GM19239 (cell line): ENCODE data around the gene RPS2.

Source experiments
- DNase-seq: peaks from one replicate; pipeline ENCODE4 v3.0.0; 2011; ENCODE audit warnings: low spot score; ENCODE audit not compliant: insufficient read length
- FAIRE-seq: peaks from 2 replicates; lab custom pipeline; 2011; peaks lifted over from hg19 to GRCh38; lab: Jason Lieb, UNC

RPS2 gene

GRCh38 chr16:1983544-1984346 is 19.1 kb upstream of the RPS2 start, which contains the start of gene GFER:
Gene GFER, plus strand, starts transcription at chr16:1984193. Its CDS starts 26 bp downstream, at chr16:1984219.
- DNase-seq (peak; percentile 97), FAIRE-seq (peak; percentile 90)

DNA sequence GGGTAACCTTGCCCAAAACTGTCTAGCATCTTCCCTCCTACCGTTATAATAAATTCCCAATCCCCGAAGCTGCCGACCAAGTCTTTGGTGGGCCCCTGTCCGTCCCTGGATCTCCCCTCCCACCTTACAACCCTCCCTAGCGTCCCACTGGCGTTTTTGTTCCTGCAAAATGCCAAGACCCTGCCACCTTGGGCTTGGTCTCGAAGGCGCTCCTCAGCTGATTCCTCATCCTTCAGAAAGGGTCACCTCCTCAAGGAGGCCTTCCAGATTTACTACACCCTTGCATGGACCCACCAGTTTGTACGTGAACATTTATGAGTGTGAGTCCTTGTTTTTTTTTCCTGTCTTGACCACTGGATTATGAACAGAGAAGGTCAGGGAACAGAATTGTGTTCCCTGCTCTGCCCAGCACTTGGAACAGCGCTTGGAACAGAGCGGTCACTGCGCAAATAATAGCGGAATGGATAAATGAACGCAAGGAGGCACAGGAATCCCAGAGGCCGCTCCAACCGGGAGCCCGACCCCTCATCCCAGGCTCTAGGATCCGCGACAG is 18.4 kb upstream of the RPS2 start:
- no peak for FAIRE-seq
- no peak for DNase-seq

- no peak for DNase-seq
- no peak for FAIRE-seq
Measured at GRCh38 chr16:1982013-1982433, 17.4 kb upstream of the RPS2 start.

DNA sequence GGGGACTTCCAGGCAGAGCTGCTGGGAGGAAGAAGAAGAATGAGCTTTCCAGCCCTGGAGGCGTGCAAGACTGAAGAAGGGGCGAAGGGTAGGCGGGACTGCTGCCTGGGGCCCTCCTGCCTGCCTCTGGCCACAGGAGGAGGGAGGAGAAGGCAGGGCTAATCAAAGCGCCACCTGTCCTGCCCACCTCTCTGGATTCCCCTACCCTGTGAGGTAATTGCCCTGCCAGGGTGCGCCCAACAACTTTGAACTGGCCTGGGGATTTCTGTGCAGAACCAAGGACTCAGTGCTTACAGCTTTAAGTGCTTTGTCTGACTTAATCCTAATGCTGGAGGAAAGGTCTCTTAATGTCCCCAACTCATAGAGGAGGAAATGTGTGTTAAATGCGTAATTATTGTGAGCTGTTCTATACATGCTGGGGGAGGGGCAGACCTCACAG is 16.8 kb upstream of the RPS2 start, which contains the start of gene NOXO1:
Gene NOXO1, minus strand, starts transcription at position 72 of the 439 bp plus-strand sequence. CDS start 290 bp downstream, outside the sequence.
- no peak for FAIRE-seq
- no peak for DNase-seq

DNA sequence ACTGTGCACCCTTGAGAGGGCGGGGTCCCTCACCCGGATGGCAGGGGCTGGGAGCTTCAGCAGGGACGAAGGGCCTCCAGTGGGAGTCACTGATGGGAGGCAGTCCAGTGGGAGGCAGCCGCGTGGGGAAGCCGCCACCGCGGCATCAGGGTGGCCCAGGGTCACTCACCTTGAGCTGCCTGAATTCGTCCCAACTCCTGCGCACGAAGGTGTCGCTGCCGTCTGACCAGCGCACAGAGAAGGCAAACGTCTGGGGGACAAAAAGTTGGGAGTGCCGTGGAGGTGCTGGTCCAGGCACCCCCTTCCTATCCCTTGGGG is 16.1 kb upstream of the RPS2 start:
- FAIRE-seq (no peak), DNase-seq (no peak)

GRCh38 chr16:1980030-1980769 is 15.6 kb upstream of the RPS2 start:
- DNase-seq = no peak
- FAIRE-seq = no peak

- FAIRE-seq (no peak), DNase-seq (no peak)
Measured at GRCh38 chr16:1979271-1980029, 14.8 kb upstream of the RPS2 start.

- FAIRE-seq (no peak), DNase-seq (no peak)
Measured at GRCh38 chr16:1978476-1979120, 14.0 kb upstream of the RPS2 start.

DNA sequence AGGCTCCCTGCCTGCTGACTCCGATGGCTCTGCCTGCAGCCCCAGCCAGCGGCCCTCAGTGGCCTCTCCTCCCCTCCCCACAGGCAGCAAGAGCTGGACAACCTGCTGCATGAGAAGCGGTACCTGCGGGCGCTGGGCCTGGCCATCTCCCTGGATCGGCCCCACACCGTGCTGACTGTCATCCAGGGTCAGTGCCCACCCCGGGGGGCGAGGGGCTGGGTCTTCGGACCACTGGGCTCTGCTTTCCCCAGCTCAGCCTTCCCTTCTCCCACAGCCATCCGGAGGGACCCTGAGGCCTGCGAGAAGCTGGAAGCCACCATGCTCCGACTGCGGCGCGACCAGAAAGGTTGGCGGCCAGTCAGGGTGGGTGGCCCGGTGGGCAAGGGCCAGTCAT is 13.2 kb upstream of the RPS2 start:
- DNase-seq = no peak
- no peak for FAIRE-seq

DNA sequence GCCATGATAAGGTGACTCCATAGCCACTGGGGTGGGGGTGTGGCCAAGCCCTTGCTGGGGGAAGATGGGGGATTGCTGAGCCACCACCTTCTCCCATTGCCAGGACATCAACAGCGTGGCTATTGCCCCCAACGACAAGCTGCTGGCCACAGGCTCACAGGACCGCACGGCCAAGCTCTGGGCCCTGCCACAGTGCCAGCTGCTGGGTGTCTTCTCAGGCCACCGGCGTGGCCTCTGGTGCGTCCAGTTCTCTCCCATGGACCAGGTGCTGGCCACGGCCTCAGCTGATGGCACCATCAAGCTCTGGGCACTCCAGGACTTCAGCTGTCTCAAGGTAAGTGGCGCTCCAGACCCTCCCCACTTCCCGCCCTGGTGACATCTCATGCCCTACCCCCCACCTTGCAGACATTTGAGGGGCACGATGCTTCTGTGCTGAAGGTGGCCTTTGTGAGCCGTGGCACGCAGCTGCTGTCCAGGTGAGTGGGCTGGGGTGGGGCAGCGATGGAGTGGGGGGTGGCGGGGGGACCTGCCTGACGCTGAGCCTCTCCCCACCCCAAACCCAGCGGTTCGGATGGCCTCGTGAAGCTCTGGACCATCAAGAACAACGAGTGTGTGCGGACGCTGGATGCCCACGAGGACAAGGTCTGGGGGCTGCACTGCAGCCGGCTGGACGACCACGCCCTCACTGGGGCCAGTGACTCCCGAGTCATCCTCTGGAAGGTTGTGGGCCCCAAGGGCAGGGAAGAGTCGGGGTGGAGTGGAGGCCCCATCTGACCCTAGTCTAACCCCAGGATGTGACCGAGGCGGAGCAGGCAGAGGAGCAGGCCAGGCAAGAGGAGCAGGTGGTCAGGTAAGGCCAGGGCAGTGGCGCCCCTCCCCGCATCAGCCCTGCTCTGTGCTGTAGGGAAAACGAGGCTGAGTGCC is 12.6 kb upstream of the RPS2 start:
- DNase-seq = no peak
- FAIRE-seq = no peak

DNA sequence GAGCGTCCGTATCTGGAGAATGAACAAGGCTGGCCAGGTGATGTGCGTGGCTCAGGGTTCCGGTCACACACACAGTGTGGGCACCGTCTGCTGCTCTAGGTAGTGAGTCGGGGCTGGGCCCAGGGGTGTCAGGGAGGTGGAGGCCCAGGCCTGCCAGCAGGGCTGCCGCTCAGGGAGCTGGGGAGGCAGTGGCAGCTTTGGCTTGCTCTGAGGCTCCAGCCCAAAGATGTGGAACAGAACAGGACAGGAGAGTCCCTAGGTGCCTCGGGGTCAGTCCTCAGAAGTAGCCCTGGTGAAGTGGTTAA is 11.5 kb upstream of the RPS2 start:
- no peak for FAIRE-seq
- no peak for DNase-seq

- DNase-seq (no peak), FAIRE-seq (no peak)
Measured at GRCh38 chr16:1975432-1976215, 11.0 kb upstream of the RPS2 start.

DNA sequence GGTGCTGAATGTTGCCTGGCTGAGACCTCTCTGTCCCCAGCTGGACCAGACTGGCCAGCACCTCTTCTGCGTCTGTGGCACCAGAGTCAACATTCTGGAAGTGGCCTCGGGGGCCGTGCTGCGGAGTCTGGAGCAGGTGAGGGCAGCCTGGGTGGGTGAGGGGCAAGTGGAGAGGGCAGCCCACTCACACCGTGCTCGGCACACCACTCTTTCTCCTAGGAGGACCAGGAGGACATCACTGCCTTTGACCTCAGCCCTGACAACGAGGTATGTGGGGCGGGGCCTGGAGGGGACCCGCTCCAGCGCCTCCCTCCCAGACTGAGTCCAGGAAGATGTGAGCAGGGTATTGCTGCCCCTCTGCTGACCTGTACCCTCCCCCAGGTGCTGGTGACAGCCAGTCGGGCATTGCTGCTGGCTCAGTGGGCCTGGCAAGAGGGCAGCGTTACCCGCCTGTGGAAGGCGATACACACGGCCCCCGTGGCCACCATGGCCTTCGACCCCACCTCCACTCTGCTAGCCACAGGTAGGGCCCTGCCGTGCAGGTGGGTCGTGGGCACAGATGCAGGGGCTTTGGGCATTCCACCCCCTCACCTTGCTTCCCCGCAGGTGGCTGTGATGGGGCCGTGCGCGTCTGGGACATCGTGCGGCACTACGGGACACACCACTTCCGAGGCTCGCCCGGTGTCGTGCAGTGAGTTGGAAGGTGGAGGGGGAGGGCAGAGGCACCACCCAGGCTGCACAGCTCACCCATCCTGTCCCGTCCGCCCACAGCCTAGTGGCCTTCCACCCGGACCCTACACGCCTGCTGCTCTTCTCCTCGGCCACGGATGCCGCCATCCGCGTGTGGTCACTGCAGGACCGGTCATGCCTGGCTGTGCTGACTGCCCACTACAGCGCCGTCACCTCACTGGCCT is 9.8 kb upstream of the RPS2 start:
- no peak for DNase-seq
- no peak for FAIRE-seq

- DNase-seq (no peak), FAIRE-seq (no peak)
Measured at GRCh38 chr16:1973461-1974156, 9.0 kb upstream of the RPS2 start.

DNA sequence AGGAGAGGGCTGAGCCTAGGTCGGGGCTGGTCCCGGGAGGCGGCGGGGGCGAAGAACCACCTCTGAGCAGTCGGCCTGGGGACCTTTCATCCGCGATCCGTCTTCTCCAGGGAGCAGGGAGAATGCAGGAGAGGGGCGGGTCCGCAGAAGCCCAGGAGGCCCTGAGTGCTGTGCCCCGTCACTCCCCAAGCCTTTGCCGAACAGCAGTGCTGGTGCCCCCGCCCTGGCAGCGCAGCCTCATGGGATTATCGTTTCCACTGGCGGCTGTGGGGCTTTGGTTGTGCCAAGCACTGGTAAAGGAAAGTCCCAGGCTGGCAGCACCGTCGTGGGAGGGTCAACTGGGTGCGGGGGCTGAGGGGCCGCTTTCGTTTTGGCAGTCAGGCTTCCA is 7.9 kb upstream of the RPS2 start:
- DNase-seq (no peak), FAIRE-seq (no peak)

DNA sequence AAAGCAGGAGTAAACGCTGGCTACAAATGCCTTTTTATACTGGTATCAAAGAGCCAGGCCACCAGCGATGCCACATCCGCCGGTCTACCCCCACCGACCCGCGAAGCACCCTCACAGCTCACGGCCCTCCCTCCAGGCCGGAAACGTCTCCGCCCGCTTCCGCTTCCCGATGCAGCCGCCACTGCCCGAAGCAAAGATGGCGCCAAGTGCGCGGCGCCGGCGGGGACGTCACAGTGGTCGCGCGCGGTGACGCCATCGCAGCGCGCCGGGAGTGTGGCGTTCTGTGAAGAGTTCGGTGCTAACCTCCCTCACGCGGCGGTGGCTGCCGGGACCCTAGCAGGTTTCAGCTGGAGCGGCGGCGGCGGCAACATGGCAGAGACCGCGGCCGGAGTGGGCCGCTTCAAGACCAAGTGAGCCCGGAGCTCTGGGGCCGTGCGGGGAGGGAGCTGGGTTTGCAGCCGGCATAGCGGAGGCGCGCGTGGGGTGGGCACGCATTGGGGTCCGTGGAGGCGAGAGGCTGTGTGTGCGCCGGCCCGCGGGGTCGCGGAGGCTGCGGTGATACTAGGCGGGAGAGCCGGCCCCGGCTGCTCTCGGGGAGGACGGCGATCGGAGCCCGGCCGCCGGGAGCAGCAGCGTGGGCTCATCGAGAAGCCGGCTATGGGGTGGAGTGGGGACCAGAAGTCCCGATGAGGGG is 7.3 kb upstream of the RPS2 start, which contains the start of gene TBL3:
Gene TBL3, plus strand, starts transcription at position 258 of the 694 bp plus-strand sequence. Its CDS starts 112 bp downstream, at position 370.
- FAIRE-seq (peak; percentile 99), DNase-seq (peak; percentile 99)
